ENCODE results near the gene SPEG. TPM values are rescaled to one million over a fixed set of nuclear protein-coding genes. Genes with fewer than 3 reads are reported as not detected.
A peak's percentile ranks its signal among the peaks of the same experiment; 100 is the strongest.

Gene SPEG
- total RNA-seq, 1 donor from 2014 or later, result 10.8 TPM

- DNase-seq (ENCODE audit: low read depth), result peak; percentile 55
These were observed 63.0 kb downstream of the SPEG start for GRCh38 chr2:219497495-219498279.

DNA sequence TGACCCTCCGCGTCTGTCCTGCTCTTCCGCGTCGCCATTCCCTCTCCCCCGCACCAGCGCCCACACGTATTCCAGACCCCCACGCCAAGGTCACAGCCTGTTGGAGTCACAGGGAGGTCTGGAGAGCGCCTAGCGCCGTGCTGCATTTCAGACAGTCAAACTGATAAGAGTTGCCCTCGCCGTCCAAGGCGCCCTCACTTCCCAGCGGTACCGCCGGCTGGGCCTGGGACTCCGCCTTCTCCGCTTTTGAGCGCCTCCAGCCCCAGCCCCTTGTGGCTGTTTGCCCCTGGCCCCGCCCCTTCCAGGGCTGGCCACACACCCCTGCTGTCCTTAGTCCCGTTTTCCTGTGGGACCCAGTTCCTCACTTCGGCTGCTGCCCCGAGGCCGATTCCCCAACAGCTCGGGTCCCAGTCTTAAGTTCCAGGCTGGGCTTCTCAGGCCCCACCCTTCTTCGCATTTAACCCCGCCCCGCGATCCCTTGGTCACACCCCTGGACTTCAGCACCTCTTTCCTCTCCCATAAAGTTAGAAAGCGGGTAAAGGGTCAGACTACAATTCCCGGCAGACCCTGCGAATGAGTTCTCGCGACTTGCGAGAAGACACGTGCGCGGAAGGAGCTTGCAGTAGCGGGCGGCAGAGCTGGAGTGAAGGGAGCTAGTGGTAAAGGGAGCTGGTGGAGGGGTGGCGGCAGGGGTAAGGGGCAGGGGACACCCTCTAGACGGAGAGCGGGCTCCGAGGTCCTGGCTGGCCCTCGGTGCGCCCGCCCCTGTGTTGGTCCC lies 63.8 kb downstream of the SPEG start, which contains the start of gene GMPPA:
GMPPA (plus strand) TSS at position 612 of the 778 bp plus-strand sequence. CDS start 1,085 bp downstream, outside the sequence.
- DNase-seq (ENCODE audit: low read depth), result peak; percentile 98

DNA sequence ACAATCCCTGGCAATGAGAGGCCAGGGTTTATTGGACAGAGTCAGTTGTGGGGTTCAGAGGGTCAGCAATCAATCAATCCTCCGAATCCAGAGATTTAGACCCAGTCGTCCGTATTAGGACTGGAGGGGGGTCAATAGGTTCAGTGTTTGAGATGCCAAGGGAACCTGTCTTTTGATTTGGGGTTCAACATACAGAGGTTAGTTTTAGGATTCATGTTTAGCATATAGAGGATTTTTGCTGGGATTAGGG lies 64.3 kb downstream of the SPEG start:
- no peak for DNase-seq (ENCODE audit: low read depth)

DNA sequence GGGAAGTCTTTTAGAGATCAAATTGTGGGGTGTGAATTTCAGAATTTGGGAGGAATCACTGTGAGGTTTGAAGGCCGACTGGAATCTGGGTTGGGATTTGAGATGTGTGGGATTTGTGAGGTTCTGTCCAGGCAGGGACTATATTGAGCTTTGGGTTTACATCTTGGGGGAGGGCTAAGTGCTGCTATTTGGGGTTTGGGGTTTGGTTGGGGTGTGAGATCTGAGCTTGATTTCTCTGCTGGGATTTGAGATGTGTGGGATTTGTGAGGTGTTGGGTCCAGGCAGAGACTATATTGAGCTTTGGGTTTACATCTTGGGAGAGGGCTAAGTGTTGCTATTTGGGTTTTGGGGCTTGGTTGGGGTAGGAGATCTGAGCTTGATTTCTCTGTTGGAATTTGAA lies 64.9 kb downstream of the SPEG start:
- DNase-seq (ENCODE audit: low read depth), result no peak

GRCh38 chr2:219500135-219500534 lies 65.5 kb downstream of the SPEG start:
- no peak for DNase-seq (ENCODE audit: low read depth)

DNA sequence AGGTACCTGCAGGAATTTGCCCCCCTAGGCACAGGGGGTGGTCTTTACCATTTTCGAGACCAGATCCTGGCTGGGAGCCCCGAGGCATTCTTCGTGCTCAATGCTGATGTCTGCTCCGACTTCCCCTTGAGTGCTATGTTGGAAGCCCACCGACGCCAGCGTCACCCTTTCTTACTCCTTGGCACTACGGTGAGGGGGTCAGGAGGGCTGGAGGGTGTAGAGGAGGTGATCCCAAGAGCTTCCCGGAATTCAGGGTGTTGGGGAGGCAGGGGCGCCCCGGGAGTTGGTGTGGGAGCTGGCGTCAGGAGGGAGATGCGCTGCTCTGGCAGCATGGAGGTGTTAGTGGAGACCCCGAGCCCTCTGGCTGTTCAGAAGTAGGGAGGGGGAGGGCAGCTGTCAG lies 67.2 kb downstream of the SPEG start:
- no peak for DNase-seq (ENCODE audit: low read depth)

GRCh38 chr2:219502618-219503017 lies 68.0 kb downstream of the SPEG start:
- DNase-seq (ENCODE audit: low read depth), result no peak

- no peak for DNase-seq (ENCODE audit: low read depth)
These were observed 70.9 kb downstream of the SPEG start for GRCh38 chr2:219505585-219505984.

DNA sequence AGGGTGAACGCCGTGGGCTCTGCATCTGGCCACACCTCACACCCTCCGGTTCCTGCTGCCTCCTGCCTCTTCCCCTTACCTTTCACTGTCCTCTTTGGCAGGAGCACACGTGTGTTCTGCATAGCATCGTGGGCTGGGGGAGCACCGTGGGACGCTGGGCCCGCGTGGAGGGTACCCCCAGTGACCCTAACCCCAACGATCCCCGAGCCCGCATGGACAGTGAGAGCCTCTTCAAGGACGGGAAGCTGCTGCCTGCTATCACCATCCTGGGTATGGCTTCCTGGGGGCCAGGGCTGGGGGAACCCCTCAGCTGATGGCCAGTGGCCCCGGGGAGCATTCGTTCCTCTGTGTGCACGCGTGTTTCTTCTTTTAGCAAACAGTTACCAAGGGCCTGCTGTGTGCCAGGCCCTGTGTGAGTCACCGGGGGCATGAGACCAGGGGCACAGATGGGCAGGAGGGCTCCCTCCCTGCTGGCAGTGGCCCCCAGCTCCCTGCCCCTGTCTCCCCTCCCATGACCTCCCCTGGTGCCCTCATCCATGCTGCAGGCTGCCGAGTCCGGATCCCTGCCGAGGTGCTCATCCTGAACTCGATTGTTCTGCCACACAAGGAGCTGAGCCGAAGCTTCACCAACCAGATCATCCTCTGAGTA lies 71.6 kb downstream of the SPEG start:
- DNase-seq (ENCODE audit: low read depth), result no peak

DNA sequence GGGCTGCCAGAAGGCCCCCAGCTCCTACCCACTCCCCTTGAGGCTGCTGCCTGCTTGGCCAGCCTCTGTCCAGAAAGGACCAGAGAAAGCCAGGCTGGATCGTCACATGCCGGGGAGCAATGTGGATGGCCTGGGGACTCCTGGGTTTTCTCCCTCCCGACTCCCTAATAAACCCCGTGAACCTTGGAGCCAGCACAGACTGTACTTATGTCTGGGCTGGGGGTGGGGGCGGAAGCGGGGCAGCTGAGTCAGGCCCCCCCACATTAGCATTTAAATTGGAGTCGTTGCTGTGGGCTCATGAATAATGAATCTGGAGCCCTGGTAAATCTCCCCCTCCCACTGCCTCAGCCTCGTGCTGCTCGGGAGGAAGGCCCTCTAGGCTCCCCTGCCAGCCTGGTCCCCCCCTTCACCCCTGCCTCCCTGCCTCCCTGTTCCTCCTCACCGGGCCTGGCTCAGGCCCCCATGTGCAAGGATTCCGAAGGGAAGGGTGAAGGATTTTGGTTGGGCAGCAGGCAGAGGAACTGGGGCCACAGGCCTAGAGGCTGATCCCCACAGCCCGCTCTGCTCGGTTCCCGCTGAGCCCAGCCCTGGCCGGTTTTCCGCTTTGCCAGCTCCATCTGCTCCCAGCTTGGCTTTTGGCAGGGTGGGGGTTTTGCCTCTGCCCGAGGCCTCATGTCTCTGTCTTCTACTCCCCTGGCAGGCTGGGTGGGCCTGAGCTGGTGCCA lies 72.3 kb downstream of the SPEG start:
- peak; percentile 31 for DNase-seq (ENCODE audit: low read depth)

GRCh38 chr2:219507581-219508443 lies 73.2 kb downstream of the SPEG start:
- no peak for DNase-seq (ENCODE audit: low read depth)

GRCh38 chr2:219508444-219508734 lies 73.7 kb downstream of the SPEG start:
- no peak for DNase-seq (ENCODE audit: low read depth)

GRCh38 chr2:219508971-219509779 lies 74.5 kb downstream of the SPEG start:
- no peak for DNase-seq (ENCODE audit: low read depth)

DNA sequence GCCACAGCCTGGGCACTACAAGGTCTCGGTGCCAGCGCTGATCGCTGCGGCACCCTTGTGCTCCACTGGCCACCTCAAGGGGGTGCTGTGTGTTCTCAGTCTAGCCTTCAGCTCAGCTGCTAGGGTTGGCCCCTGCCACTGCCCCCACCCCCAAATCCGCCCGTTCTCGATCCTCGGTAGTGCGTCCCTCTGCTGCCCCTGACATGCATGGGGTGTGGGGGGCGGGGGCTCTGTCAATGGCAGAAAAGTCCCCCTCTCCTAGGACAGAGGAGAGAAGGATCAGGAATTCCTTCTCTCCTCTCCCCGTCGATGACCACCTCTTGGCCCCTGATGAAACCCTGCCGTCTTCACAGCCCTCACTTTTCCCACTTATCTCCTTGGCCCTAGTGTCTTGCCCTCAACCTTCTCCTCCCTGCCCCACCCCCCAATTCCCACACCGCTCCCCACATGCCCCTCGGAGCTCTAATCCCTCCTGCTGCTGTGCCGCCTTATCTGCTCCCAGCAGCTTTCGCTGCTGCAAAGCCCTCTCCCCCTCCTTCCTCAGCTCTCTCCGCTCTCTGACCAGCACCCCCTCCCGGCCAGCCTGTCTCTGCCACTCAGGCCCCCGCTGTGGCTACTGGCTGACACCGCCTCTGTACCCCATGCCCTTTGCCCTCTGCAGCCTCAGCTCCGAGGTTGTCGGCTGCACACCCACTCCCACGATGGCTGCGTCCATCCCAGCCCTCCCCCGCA lies 75.3 kb downstream of the SPEG start:
- DNase-seq (ENCODE audit: low read depth), result peak; percentile 29

- DNase-seq (ENCODE audit: low read depth), result no peak
These were observed 76.0 kb downstream of the SPEG start for GRCh38 chr2:219510512-219511135.

DNA sequence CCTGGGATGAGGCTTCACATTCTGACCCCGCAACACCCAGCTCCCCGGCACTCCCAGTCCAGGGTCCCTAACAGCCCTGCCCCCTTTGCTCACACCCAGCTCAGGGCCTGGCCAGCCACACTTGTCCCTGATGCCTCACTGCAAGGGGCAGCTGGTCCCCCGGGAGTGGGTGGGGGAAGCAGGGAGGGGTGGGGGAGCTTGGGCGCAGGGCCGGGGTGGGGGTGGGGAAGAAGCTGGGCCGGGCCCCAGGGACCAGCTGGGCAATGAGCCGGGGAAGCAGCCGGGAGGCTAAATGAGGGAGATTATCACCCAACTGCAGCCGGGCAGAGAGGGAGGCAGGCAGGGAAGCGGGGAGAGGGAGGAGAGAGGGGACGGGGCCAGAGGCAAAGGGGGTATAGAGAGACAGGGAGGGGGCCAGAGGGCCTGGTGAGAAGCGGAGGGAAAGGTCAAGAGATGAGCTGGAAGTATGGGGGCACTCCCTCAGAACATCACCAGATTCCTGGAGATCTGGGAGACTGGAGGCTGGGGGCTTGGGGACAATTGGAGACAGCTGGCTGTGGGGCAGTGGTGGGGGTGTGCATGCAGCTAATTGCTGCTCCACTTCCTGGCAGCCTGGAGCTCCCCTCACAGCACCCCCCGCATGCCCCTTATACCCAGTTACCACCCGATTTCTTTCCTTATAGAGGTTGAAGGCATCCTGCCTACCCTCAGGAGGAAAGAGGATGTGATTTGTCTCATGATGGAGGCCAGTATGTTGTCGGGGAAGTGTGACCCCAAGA lies 77.1 kb downstream of the SPEG start:
- no peak for DNase-seq (ENCODE audit: low read depth)

DNA sequence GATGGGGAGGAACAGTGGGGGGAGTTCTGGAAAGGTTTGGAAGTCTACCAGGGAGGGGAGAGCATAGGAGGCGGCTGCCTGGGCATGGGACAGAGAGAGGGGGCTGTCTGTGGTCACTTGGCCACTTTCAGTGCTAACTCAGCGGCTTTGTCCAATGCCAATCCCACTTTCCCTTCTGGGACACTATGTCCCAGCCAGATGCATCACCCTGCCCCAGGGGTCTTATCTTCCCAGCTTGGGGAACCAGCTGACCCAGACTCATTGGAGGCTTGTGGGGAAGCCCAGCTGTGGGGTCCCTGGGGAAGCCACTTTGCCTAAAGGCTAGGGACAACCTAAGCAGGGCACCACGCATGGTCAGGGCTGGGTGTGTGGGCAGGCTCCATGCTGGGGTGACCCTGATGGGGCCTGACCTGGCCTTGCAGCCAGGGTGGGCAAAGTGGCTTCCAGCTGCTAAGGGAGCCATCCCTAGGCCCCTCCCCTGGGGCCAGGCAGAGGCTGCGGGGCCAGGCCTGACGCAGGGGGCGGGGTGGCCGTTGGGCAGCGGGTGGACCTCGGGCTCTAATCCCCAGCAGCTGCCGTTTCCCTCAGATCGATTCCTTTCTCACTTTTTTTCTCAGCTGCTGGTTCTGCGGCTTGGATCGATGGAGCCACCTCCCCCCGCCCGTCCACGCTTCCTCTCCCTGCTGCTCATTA lies 78.0 kb downstream of the SPEG start:
- no peak for DNase-seq (ENCODE audit: low read depth)

- DNase-seq (ENCODE audit: low read depth), result no peak
These were observed 79.1 kb downstream of the SPEG start for GRCh38 chr2:219513787-219514186.

All from renal cortical epithelial cell (primary cell).